Left ventricle myocardium inferior (tissue), 1 donor: Measurements from ENCODE around the gene C6orf118. TPM values are rescaled to one million over a fixed set of nuclear protein-coding genes. Genes with fewer than 3 reads are reported as not detected.
A peak's percentile ranks its signal among the peaks of the same experiment; 100 is the strongest.

Experiments used
- DNase-seq: peaks from one replicate; pipeline ENCODE4 v3.0.0-alpha.2; 2020
- H3K27ac ChIP-seq: fragments of 200-600 bp; replicated peaks from 2 replicates; pipeline ENCODE4 v1.8.0; 2021
- H3K27me3 ChIP-seq: fragments of 200-600 bp; 2 replicates; pipeline ENCODE4 v1.8.0; 2021; ENCODE audit warnings: low read depth
- H3K36me3 ChIP-seq: fragments of 200-600 bp; 2 replicates; pipeline ENCODE4 v1.8.0; 2021
- H3K4me1 ChIP-seq: fragments of 200-600 bp; 2 replicates; pipeline ENCODE4 v1.8.0; 2021
- H3K4me3 ChIP-seq: fragments of 200-600 bp; 2 replicates; pipeline ENCODE4 v1.8.0; 2021; ENCODE audit warnings: mild to moderate bottlenecking, moderate library complexity
- H3K9me3 ChIP-seq: fragments of 200-600 bp; replicated peaks from 2 replicates; pipeline ENCODE4 v1.8.0; 2021
- CTCF ChIP-seq: fragments of 200-600 bp; IDR thresholded peaks from 2 replicates; pipeline ENCODE4 v1.8.0; 2021; ENCODE audit warnings: antibody characterized with exemption, mild to moderate bottlenecking, borderline replicate concordance
- intact Hi-C: fragments of 100-400 bp; cut with micrococcal nuclease; formaldehyde crosslinking; loops from one replicate; pipeline ENCODE4 v1.11.0; 2022
- total RNA-seq: library from RNA; stranded (reverse); fragmentation: NEBNext Ultra II Directional; extraction: Animal tissue kit (Norgen Biotek cat#: 25700); gene quantifications from one replicate; pipeline ENCODE4 v1.2.1, GENCODE V29; 2021
- donor health status: DM: no; HTN: yes; CAD: no; lungs with severe emphysema.

The C6orf118 gene
- total RNA-seq, 1 donor from 2014 or later: not detected

- Histone ChIP-seq H3K27me3 (no peaks in the 10 kb centered on the region), H3K27ac (peak overlapping the region; percentile 37), H3K4me3 (peak overlapping the region; percentile 32), H3K36me3 (no peaks in the 10 kb centered on the region), H3K9me3 (peaks cover 15% of the 10 kb centered on the region), H3K4me1 (peaks cover 12% of the 10 kb centered on the region)
- no peak for DNase-seq
- intact Hi-C loops: no loop called here
- no peak for TF ChIP-seq CTCF
Observed at GRCh38 chr6:165231177-165231576, 78.2 kb downstream of the C6orf118 start.
